Astrocyte of the cerebellum (primary cell): Measurements from ENCODE around the gene DOCK2.
"Not testable (repeated sequence)": the region's sequence is repeated elsewhere in the genome, so short reads cannot be mapped to it uniquely, and the experiment has no call there.

Experiments
- DNase-seq: peaks from one replicate; pipeline ENCODE4 v3.0.0-alpha.2; 2011; ENCODE audit warnings: low read depth
- H3K4me3 ChIP-seq: 2 replicates; pipeline ENCODE4 v1.5.1; 2011; ENCODE audit warnings: mild to moderate bottlenecking, low read depth, low read length, moderate library complexity
- CTCF ChIP-seq: IDR thresholded peaks from 2 replicates; pipeline ENCODE4 v1.5.1; 2012; ENCODE audit warnings: low read length, low read depth, moderate library complexity, mild to moderate bottlenecking; ENCODE audit errors: missing control alignments
- in situ Hi-C: cut with HindIII; loops from 2 replicates; pipeline ENCODE4 v1.10.0; 2017; ENCODE audit warnings: low sequenced_read_pairs

DOCK2 gene

GRCh38 chr5:169716287-169716686 is 79.2 kb downstream of the DOCK2 start:
- no peak overlapping the region for H3K4me3 ChIP-seq
- DNase-seq, result no peak
- in situ Hi-C loops, result no loop called here
- no peak for TF ChIP-seq CTCF

GRCh38 chr5:169717288-169717687 is 80.2 kb downstream of the DOCK2 start:
- in situ Hi-C loops, result no loop called here
- no peak overlapping the region for H3K4me3 ChIP-seq
- no peak for DNase-seq
- no peak for TF ChIP-seq CTCF

DNA sequence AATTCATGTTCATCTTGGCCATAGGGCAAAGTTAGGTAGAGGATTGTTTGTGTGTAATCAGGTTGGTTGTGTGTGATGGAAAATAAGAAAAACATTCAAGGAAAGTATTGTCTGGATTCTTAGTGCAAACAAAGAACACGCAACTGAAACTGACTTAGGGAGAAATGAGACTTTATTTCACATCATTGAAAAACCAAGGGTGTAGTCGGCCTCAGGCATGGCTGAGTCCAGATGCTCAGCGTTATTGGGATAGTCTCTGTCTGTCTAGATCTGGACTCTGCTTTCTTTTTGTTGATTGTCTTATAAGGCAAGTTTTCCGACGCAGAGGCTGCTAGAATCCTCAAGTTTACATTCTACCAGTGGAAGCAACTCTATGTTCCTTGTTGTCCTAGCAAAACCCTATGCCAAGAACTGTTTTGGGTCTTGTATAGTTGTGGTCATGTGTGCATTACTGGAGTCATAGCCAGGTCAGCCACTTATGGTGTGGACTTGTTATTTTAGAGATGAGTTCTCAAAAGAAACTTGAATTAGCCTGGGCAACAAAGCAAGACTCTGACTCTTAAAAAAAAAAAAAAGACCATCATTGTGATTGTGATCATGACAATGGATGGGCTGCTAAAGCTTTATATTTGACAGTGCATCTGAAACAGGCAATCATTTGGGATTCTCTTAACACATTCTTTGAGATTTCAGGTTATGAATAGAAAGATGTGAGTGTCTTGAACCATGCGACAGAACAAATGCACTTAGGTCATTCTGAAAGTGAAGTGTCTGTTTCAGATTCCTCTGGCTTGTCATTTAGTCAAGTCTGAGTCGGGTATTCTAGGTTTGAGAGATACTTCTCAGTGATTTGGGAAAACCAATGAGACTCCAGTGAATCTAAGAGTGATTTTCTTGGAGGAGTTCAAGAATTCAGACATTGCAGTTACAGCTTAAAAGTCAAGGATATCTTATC is 82.6 kb downstream of the DOCK2 start:
- in situ Hi-C loops, result no loop called here
- TF ChIP-seq CTCF, result no peak
- H3K4me3 ChIP-seq, result no peak overlapping the region
- no peak for DNase-seq

GRCh38 chr5:169721771-169722170 is 84.7 kb downstream of the DOCK2 start:
- in situ Hi-C loops, result no loop called here
- TF ChIP-seq CTCF, result no peak

DNA sequence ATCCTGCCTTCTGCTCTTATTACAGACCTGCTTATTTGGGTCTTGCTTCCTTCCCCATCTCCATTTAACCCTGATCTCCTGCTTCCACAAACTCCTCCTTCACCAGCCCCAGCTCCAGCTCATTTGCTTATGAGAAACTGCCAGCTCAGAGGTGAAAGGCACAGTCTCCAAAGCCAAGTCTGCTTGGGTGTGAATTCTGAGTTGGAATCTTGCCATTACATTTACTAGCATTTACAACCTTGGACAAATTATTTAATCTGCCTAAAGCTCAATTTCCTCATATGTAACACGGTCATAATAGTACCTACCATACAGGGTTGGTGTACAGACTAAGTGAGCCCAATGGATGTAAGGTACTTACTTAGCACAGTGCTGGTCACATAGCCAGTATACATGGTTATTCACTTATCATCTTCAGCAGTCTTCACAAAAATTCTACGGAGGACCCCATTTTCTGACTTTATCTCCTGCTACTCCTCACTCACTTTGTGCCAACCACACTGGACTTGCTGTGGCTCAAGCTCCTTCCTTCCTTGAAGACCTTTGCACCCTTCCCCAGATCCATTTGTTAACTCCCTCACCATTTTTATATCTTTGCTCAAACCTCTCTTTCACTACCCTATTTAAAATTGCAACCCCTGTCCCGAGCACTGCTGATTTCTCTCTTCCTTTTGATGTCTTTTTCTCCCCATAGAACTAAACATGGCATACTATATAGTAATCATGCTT is 86.2 kb downstream of the DOCK2 start:
- in situ Hi-C loops, result no loop called here
- no peak for TF ChIP-seq CTCF

More at GRCh38 chr5:169721771-169722170, 84.7 kb downstream of the DOCK2 start:
- no peak overlapping the region for H3K4me3 ChIP-seq
- DNase-seq, result no peak

GRCh38 chr5:169724303-169725087 is 87.4 kb downstream of the DOCK2 start:
- in situ Hi-C loops, result no loop called here
- TF ChIP-seq CTCF, result no peak

More for the DNA sequence above, 86.2 kb downstream of the DOCK2 start:
- H3K4me3 ChIP-seq, result no peak overlapping the region
- no peak for DNase-seq

GRCh38 chr5:169725665-169726064 is 88.6 kb downstream of the DOCK2 start:
- DNase-seq, in situ Hi-C loops: not testable (repeated sequence)

More at GRCh38 chr5:169724303-169725087, 87.4 kb downstream of the DOCK2 start:
- DNase-seq, result no peak
- H3K4me3 ChIP-seq, result no peak overlapping the region

More at GRCh38 chr5:169725665-169726064, 88.6 kb downstream of the DOCK2 start:
- H3K4me3 ChIP-seq, result not testable (repeated sequence)
